Neural cell (in vitro differentiated cells): Measurements from ENCODE around the gene CRHR1. TPM values are rescaled to one million over a fixed set of nuclear protein-coding genes. Genes with fewer than 3 reads are reported as not detected.

ENCODE experiments used
- H2AFZ ChIP-seq: fragments of 200-600, 300-800 bp; sonication (generic), shearing (Covaris generic); 2 replicates; pipeline ENCODE4 v1.6.0; 2014; ENCODE audit warnings: low read depth, mild to moderate bottlenecking, antibody characterized with exemption, low read length, moderate library complexity
- H3F3A ChIP-seq: fragments of 200-600 bp; shearing (Covaris generic); 2 replicates; pipeline ENCODE4 v1.6.1; 2016; ENCODE audit warnings: mild to moderate bottlenecking, moderate library complexity, mixed read lengths, antibody characterized with exemption, low read length; ENCODE audit not compliant: insufficient read depth, poor library complexity, severe bottlenecking
- H3K27ac ChIP-seq: fragments of 200-600, 300-800 bp; sonication (generic), shearing (Covaris generic); 2 replicates; pipeline ENCODE4 v1.5.1; 2014; ENCODE audit warnings: mild to moderate bottlenecking, low read length, moderate library complexity
- H3K27me3 ChIP-seq: fragments of 300-800, 200-600 bp; sonication (generic), shearing (Covaris generic); 2 replicates; pipeline ENCODE4 v1.6.0; 2014; ENCODE audit warnings: mild to moderate bottlenecking, low read depth, low read length, moderate library complexity; ENCODE audit not compliant: insufficient read depth
- H3K36me3 ChIP-seq: fragments of 300-800, 200-600 bp; sonication (generic), shearing (Covaris generic); 2 replicates; pipeline ENCODE4 v1.5.1; 2014; ENCODE audit warnings: mild to moderate bottlenecking, antibody characterized with exemption, low read length, moderate library complexity; ENCODE audit not compliant: insufficient read depth
- H3K4me2 ChIP-seq: fragments of 300-800, 200-600 bp; sonication (generic), shearing (Covaris generic); 2 replicates; pipeline ENCODE4 v1.6.0; 2014; ENCODE audit warnings: mild to moderate bottlenecking, low read length
- H3K4me3 ChIP-seq: fragments of 300-800, 200-600 bp; sonication (generic), shearing (Covaris generic); 2 replicates; pipeline ENCODE4 v1.5.1; 2014; ENCODE audit warnings: mild to moderate bottlenecking, low read length, moderate library complexity
- H3K79me2 ChIP-seq: fragments of 200-600 bp; shearing (Covaris generic); replicated peaks from 2 replicates; pipeline ENCODE4 v1.6.0; 2014; ENCODE audit warnings: mild to moderate bottlenecking, low read length, moderate library complexity; ENCODE audit not compliant: insufficient read depth
- H3K9ac ChIP-seq: fragments of 300-800, 200-600 bp; sonication (generic), shearing (Covaris generic); 2 replicates; pipeline ENCODE4 v1.6.1; 2016; ENCODE audit warnings: mild to moderate bottlenecking, low read length, mixed read lengths
- H3K9me2 ChIP-seq: fragments of 200-600 bp; shearing (Covaris generic); 2 replicates; pipeline ENCODE4 v1.6.1; 2016; ENCODE audit warnings: mild to moderate bottlenecking, low read length, mixed read lengths; ENCODE audit not compliant: insufficient read depth
- H3K9me3 ChIP-seq: fragments of 200-600, 300-800 bp; sonication (generic), shearing (Covaris generic); 2 replicates; pipeline ENCODE4 v1.6.1; 2016; ENCODE audit warnings: mild to moderate bottlenecking, mixed run types, low read length, moderate library complexity, mixed read lengths
- H4K20me1 ChIP-seq: fragments of 200-600 bp; shearing (Covaris generic); 2 replicates; pipeline ENCODE4 v1.6.1; 2016; ENCODE audit warnings: mild to moderate bottlenecking, mixed run types; ENCODE audit not compliant: insufficient read depth
- CTCF ChIP-seq: fragments of 450-650 bp; IDR thresholded peaks from 2 replicates; pipeline ENCODE4 v1.5.1; 2014; ENCODE audit warnings: antibody characterized with exemption, mild to moderate bottlenecking, moderate library complexity; ENCODE audit not compliant: poor library complexity, severe bottlenecking
- EP300 ChIP-seq: fragments of 450-650 bp; conservative IDR thresholded peaks from 2 replicates; pipeline ENCODE4 v1.6.1; 2014; ENCODE audit warnings: antibody characterized with exemption, mild to moderate bottlenecking, moderate library complexity; ENCODE audit not compliant: poor library complexity, severe bottlenecking
- EZH2 ChIP-seq: fragments of 200-600, 300-800 bp; shearing (Covaris generic), sonication (generic); IDR thresholded peaks from 2 replicates; pipeline ENCODE4 v1.6.1; 2014; ENCODE audit warnings: antibody characterized with exemption, low read length, borderline replicate concordance, mild to moderate bottlenecking; ENCODE audit not compliant: insufficient read depth, poor library complexity, severe bottlenecking
- MXI1 ChIP-seq: fragments of 450-650 bp; conservative IDR thresholded peaks from 2 replicates; pipeline ENCODE4 v1.6.1; 2014; ENCODE audit warnings: antibody characterized with exemption, mild to moderate bottlenecking; ENCODE audit not compliant: poor library complexity, severe bottlenecking
- POLR2AphosphoS5 ChIP-seq: IDR thresholded peaks from 2 replicates; pipeline ENCODE4 v1.6.1; 2012
- RAD21 ChIP-seq: fragments of 450-650 bp; conservative IDR thresholded peaks from 2 replicates; pipeline ENCODE4 v1.6.1; 2014; ENCODE audit warnings: antibody characterized with exemption, mild to moderate bottlenecking, moderate library complexity
- REST ChIP-seq: IDR thresholded peaks from 2 replicates; pipeline ENCODE4 v1.6.1; 2012; ENCODE audit warnings: borderline replicate concordance
- SMC3 ChIP-seq: fragments of 450-650 bp; conservative IDR thresholded peaks from 2 replicates; pipeline ENCODE4 v1.6.1; 2014; ENCODE audit warnings: antibody characterized with exemption, mild to moderate bottlenecking, moderate library complexity; ENCODE audit not compliant: poor library complexity
- TAF1 ChIP-seq: IDR thresholded peaks from 2 replicates; pipeline ENCODE4 v1.6.1; 2012; ENCODE audit warnings: low read depth
- polyA plus RNA-seq: library from polyadenylated mRNA; depleted of rRNA; stranded (reverse); fragments of >200 nt; gene quantifications from 2 replicates; pipeline ENCODE4 v1.2.3, GENCODE V29; 2014

CRHR1 gene
- polyA plus RNA-seq, 1 donor from 2014 or later, result 4.5 TPM

- Histone ChIP-seq H3K27me3 (no peaks in the 10 kb centered on the region), H3K27ac (no peak overlapping the region), H3K9ac (no peak overlapping the region), H3K79me2 (no peaks in the 10 kb centered on the region), H3K9me2 (no peaks in the 10 kb centered on the region), H3K4me2 (no peak overlapping the region), H3F3A (no peaks in the 10 kb centered on the region), H3K9me3 (no peaks in the 10 kb centered on the region), H3K36me3 (no peaks in the 10 kb centered on the region), H3K4me3 (no peak overlapping the region), H2AFZ (no peak overlapping the region), H4K20me1 (no peaks in the 10 kb centered on the region)
- no peak for TF ChIP-seq POLR2AphosphoS5
- TF ChIP-seq RAD21, result no peak
- TF ChIP-seq EZH2, result no peak
- no peak for TF ChIP-seq TAF1
- no peak for TF ChIP-seq MXI1
- no peak for TF ChIP-seq REST
- TF ChIP-seq SMC3, result no peak
- no peak for TF ChIP-seq EP300
- TF ChIP-seq CTCF, result no peak
These were observed 70.1 kb downstream of the CRHR1 start for GRCh38 chr17:45854209-45854608.

GRCh38 chr17:45855691-45856336 is 71.7 kb downstream of the CRHR1 start:
- Histone ChIP-seq H3K27me3 (no peaks in the 10 kb centered on the region), H2AFZ (no peak overlapping the region), H3K79me2 (no peaks in the 10 kb centered on the region), H3K27ac (no peak overlapping the region), H3K4me2 (no peak overlapping the region), H3K9me3 (no peaks in the 10 kb centered on the region), H4K20me1 (no peaks in the 10 kb centered on the region), H3F3A (no peaks in the 10 kb centered on the region), H3K9ac (no peak overlapping the region), H3K36me3 (no peaks in the 10 kb centered on the region), H3K4me3 (no peak overlapping the region), H3K9me2 (no peaks in the 10 kb centered on the region)
- TF ChIP-seq SMC3, result no peak
- no peak for TF ChIP-seq MXI1
- TF ChIP-seq REST, result no peak
- TF ChIP-seq EP300, result no peak
- TF ChIP-seq CTCF, result no peak
- no peak for TF ChIP-seq TAF1
- TF ChIP-seq POLR2AphosphoS5, result no peak
- no peak for TF ChIP-seq EZH2
- no peak for TF ChIP-seq RAD21
